GM21717 (cell line): ENCODE results near the gene CCBE1.
"Not testable (repeated sequence)": the region's sequence is repeated elsewhere in the genome, so short reads cannot be mapped to it uniquely, and the experiment has no call there.

Experiments used
- ATAC-seq: cut with Tn5 transposase; IDR thresholded peaks from one replicate; pipeline ENCODE4 v1.9.1; 2021; ENCODE audit warnings: mild to moderate bottlenecking, moderate library complexity; ENCODE audit not compliant: unreplicated experiment

Gene CCBE1

GRCh38 chr18:59697236-59697932 lies at the start of gene CCBE1:
TSS of gene CCBE1 (minus strand) at chr18:59697423.
- ATAC-seq = no peak

DNA sequence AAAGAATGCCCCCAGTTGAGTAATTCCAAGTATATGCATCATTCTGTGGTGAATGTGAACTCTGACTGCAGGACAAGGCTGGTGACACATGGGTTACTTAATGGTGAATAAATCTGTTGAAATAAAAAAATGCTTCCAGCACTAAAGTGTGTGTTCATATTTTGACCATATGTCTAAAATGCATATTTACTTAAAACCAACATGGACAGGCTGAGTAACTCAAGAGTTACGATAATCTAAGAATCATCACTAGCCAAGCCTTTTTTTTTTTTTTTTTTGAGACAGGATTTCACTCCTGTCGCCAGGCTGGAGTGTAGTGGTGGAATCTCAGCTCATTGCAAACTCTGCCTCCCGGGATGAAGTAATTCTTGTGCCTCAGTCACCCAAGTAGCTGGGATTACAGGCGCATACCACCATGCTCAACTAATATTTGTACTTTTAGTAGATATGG lies 47.1 kb upstream of the CCBE1 start:
- ATAC-seq = no peak

GRCh38 chr18:59743566-59743965 lies 46.3 kb upstream of the CCBE1 start:
- ATAC-seq = no peak

GRCh38 chr18:59742325-59743111 lies 45.3 kb upstream of the CCBE1 start:
- ATAC-seq = no peak

DNA sequence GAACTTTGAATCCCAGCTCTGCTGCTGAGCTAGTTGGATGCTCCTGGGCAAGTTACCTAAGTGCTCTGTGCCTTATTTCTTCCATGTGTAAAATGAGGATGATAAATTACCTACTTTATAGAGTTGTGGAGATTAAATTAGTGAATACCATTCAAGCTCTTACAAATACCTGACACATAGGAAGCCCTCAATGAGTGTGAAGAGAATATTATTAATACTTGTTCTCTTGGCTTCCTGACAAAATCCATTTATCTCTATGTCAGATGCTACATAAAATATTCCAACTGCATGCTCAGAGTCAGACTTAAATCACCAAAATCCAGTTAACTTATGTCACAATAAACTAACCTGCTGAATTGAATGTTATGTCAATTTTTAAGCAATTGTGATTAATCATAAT lies 42.9 kb upstream of the CCBE1 start:
- no peak for ATAC-seq

DNA sequence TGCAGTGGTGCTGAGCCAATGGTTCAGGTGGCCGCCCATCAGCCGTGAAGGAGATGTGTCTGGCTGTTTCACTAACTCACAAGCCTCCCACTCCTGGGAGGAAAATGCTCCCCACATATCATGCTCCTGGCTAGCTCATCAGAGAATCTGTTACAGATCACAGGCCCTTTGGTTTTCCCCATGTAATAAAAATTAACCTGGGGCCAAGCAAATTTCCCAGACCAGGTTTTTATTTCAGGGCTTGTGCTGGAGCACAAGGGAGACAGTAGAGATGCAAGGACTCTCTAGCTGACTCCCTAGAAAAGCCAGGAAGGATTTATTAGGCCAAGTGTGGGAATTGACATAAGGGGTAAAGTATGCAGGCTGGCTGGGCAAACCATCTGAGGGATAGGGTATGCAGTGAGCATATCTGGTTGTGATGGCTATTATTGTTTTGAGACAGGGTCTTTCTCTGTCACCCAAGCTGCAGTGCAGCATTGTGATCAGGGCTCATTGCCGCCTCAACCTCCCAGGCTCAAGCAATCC lies 40.6 kb upstream of the CCBE1 start:
- no peak for ATAC-seq

DNA sequence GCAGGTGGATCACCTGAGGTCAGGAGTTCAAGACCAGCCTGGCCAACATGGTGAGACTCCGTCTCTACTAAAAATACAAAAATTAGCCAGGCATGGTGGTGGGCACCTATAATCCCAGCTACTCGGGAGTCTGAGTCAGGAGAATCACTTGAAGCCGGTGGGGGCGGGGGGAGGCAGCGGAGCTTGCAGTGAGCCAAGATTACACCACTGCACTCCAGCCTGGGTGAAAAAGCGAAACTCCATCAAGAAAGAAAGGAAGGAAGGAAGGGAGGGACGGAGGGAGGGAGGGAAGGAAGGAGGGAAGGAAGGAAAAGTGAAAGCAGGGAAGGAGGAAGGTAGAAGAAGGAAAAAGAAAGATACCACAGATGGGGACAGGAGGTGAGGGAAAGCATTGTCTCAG lies 40.1 kb upstream of the CCBE1 start:
- ATAC-seq = not testable (repeated sequence)

DNA sequence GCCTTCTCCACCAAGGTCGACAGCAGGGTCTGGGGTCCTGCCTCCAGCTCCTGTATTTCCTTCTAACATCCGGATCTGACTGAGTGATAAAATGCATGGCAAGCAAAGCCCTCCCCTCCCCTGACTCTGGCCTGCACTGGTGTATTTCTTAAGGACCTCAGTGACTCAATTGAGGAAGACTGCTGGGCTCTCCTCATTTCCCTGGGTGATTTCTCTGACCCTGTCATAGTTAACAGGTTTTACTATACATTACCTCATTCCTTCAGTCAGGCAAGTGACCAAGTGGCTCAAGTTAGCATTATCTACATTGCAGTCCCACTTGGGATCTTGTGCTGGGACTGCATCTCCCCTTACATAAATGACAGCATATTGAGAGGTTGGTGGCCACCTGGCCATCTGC lies 38.8 kb upstream of the CCBE1 start:
- ATAC-seq = no peak

- ATAC-seq = no peak
Observed at GRCh38 chr18:59735269-59735860, 38.1 kb upstream of the CCBE1 start.

- ATAC-seq = no peak
Observed at GRCh38 chr18:59733421-59733820, 36.2 kb upstream of the CCBE1 start.

- ATAC-seq = no peak
Observed at GRCh38 chr18:59730896-59731295, 33.7 kb upstream of the CCBE1 start.

DNA sequence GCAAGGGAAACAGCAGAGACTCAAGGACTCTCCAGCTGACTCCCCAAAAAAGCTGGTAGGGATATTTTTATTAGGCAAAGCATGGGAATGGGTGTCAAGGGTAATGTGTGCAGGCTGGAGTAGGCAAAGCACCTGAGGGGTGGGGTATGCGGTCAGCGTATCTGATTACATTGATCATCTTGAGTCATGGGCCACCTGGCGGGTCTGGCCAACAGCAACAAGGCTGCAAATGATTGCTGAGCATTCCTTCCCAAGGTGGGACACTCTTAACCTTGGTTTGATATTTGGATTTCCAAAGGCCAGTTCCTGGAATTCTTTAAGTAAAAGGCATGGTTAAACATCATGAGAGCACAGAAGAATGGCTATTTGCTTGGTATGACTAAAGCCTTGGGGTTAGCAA lies 32.6 kb upstream of the CCBE1 start:
- no peak for ATAC-seq

- no peak for ATAC-seq
Observed at GRCh38 chr18:59728816-59729215, 31.6 kb upstream of the CCBE1 start.

DNA sequence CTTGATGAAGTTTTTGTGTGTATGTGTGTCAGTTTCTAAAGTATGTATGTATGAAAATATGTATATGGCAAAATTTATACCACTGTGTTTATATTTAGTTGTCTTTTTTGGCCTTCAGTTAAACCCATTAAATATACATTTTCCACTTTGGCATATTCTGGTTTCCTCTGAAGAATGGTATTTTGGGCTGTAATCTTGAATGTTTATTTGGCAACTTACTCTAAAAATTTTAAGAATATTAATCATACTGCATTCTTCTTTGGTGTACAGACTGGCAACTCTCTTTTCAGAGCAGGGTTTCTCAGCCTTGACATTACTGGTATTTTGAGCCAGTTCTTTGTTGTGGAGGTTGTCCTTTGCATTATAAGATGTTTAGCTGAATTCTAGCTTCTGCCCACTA lies 27.9 kb upstream of the CCBE1 start:
- no peak for ATAC-seq

DNA sequence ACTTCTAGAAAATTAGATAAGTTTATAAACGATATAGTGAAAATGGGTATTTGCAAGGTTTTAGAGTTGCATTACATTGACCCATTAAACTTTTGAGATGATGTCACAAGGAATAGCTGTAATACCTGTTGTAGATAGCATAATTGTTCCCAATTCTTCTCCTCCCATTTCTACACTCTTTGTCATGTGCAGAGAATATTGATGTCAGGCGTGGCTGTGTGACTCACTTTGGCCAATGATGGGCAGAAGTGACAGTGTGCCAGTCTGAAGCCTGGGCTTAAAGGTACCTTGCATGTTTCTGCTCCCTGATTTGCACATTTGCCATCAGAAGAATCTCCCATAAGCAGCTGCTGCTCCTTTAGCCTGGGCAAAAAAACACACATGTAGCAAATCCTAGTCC lies 26.9 kb upstream of the CCBE1 start:
- no peak for ATAC-seq

GRCh38 chr18:59721931-59722330 lies 24.7 kb upstream of the CCBE1 start:
- ATAC-seq = no peak

DNA sequence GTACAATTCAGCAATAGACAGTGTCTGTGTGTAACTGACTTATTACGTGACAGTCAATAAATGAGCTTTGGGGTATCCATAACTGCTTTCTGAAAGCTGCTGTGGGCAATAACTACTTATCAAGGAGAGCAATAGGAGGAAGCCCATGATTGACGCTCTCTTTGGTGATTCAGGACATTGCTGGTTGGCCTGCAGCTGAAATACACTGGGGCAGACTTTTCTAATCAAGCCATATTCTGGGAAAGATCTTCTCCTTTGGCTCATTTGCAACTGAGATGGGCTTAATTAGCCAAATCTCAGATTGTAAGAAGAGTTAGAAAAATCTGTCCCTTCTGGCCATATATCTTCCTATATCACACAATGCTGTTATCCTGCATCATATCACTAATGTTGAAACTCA lies 24.0 kb upstream of the CCBE1 start:
- ATAC-seq = no peak

DNA sequence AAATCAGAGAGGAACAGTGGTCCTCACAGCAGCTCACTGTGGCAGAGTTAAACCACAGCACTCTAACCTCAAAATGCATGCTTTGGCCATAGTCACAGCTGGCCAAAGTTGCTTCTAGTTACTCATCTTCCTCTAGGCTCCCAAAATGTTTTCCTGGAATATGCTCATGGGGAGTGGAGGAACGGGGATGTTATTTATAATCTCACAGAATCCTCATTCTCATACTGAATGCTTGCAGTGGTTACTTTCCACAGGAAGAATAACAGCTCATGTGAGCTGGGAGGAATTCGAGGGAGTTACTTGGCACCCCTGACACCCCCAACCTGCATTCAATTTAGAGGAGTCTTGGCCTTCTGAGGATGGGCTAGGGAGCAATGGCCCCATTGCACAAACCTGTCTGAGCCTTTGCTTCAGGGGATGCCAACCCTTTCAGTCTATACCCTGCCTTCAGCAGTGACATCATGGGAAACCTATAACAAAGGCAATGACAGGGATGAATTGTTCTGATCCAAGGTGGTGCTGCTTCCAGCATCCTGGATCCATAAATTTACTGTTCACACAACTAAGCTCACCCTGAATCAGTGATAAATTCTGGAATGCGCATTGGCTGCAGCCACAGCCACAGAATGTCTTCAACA lies 22.4 kb upstream of the CCBE1 start:
- no peak for ATAC-seq

- no peak for ATAC-seq
Observed at GRCh38 chr18:59718464-59719157, 21.4 kb upstream of the CCBE1 start.

- no peak for ATAC-seq
Observed at GRCh38 chr18:59718108-59718463, 20.9 kb upstream of the CCBE1 start.

DNA sequence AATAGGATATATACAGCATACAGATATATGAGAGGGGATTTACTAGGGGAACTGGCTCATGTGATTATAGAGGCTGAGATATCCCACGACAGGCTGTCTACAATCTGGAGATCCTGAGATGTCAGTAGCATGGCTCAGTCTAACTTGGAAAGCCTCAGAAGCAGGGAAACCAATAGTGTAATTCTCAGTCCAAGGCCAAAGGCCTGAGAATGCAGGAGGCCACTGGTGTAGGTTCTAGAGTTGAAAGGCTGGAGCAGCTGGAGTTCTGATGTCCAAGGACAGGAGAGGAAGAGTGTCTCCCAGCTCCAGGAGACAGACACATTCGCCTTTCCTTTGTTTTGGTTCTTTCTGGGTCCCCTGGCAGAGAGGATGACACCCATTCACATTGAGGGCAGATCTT lies 20.1 kb upstream of the CCBE1 start:
- no peak for ATAC-seq
